KMS-11 (cell line): ENCODE results near the gene TTYH2.

Experiments
- H2AFZ ChIP-seq: fragments of 200-600 bp; sonication (generic); 2 replicates; pipeline ENCODE4 v1.6.1; 2016; ENCODE audit warnings: antibody characterized with exemption, mixed run types, low read depth
- H3K27ac ChIP-seq: fragments of 200-600 bp; sonication (generic); 2 replicates; pipeline ENCODE4 v1.6.1; 2016; ENCODE audit warnings: mild to moderate bottlenecking, mixed run types
- H3K27me3 ChIP-seq: fragments of 200-600 bp; sonication (generic); 2 replicates; pipeline ENCODE4 v1.6.1; 2017; ENCODE audit warnings: mild to moderate bottlenecking, low read depth, mixed run types, moderate library complexity; ENCODE audit not compliant: insufficient read depth
- H3K36me3 ChIP-seq: fragments of 200-600 bp; sonication (generic); 2 replicates; pipeline ENCODE4 v1.6.1; 2017; ENCODE audit warnings: mild to moderate bottlenecking, mixed run types; ENCODE audit not compliant: insufficient read depth
- H3K4me1 ChIP-seq: fragments of 200-600 bp; sonication (generic); 2 replicates; pipeline ENCODE4 v1.6.1; 2016; ENCODE audit warnings: mild to moderate bottlenecking, low read depth, mixed run types; ENCODE audit not compliant: poor library complexity, severe bottlenecking
- H3K4me2 ChIP-seq: fragments of 200-600 bp; sonication (generic); 2 replicates; pipeline ENCODE4 v1.7.0; 2016; ENCODE audit warnings: mild to moderate bottlenecking, mixed run types
- H3K4me3 ChIP-seq: fragments of 200-600 bp; sonication (generic); IDR thresholded peaks from 2 replicates; pipeline ENCODE4 v1.6.1; 2017; ENCODE audit warnings: low read depth, low read length, mixed read lengths; ENCODE audit not compliant: insufficient read depth
- H3K79me2 ChIP-seq: fragments of 200-600 bp; sonication (generic); 2 replicates; pipeline ENCODE4 v1.6.1; 2016; ENCODE audit warnings: low read depth, mixed run types; ENCODE audit not compliant: insufficient read depth
- H3K9ac ChIP-seq: fragments of 200-600 bp; sonication (generic); 2 replicates; pipeline ENCODE4 v1.6.1; 2016; ENCODE audit warnings: mild to moderate bottlenecking, mixed run types
- H4K20me1 ChIP-seq: fragments of 200-600 bp; sonication (generic); 2 replicates; pipeline ENCODE4 v1.6.1; 2016; ENCODE audit warnings: mild to moderate bottlenecking, mixed run types; ENCODE audit not compliant: insufficient read depth
- CTCF ChIP-seq: fragments of 200-600 bp; sonication (generic); conservative IDR thresholded peaks from 2 replicates; pipeline ENCODE4 v1.6.1; 2017; ENCODE audit warnings: low read depth, mild to moderate bottlenecking, antibody characterized with exemption, low read length, moderate library complexity, mixed read lengths

Gene TTYH2

GRCh38 chr17:74235911-74236371 lies 22.6 kb downstream of the TTYH2 start:
- Histone ChIP-seq H3K4me2 (no peak overlapping the region), H3K27me3 (no peaks in the 10 kb centered on the region), H2AFZ (no peak overlapping the region), H3K27ac (no peak overlapping the region), H4K20me1 (no peaks in the 10 kb centered on the region), H3K79me2 (no peaks in the 10 kb centered on the region), H3K36me3 (no peaks in the 10 kb centered on the region), H3K4me1 (no peaks in the 10 kb centered on the region), H3K4me3 (no peak overlapping the region), H3K9ac (no peak overlapping the region)
- no peak for TF ChIP-seq CTCF

DNA sequence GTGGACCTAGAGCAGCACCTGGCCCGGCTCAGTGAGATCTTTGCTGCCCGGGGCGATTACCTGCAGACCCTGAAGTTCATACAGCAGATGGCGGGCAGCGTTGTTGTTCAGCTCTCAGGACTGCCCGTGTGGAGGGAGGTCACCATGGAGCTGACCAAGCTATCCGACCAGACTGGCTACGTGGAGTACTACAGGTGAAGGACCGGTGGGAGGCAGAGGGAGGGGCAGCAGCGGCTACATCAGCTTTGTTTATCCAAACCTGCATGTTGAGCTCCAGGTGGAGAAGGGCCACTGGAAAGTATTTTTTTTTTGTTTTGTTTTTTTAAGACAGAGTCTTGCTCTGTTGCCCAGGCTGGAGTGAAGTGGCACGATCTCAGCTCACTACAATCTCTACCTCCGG lies 23.9 kb downstream of the TTYH2 start:
- H3K4me2 ChIP-seq, result no peak overlapping the region
- H4K20me1 ChIP-seq, result no peaks in the 10 kb centered on the region
- H3K27me3 ChIP-seq, result no peaks in the 10 kb centered on the region
- no peak overlapping the region for H3K9ac ChIP-seq
- TF ChIP-seq CTCF, result no peak
- H3K36me3 ChIP-seq, result no peaks in the 10 kb centered on the region
- no peak overlapping the region for H2AFZ ChIP-seq
- no peak overlapping the region for H3K27ac ChIP-seq
- H3K79me2 ChIP-seq, result no peaks in the 10 kb centered on the region
- no peak overlapping the region for H3K4me3 ChIP-seq
- no peaks in the 10 kb centered on the region for H3K4me1 ChIP-seq

GRCh38 chr17:74239172-74239571 lies 25.8 kb downstream of the TTYH2 start:
- no peak for TF ChIP-seq CTCF

GRCh38 chr17:74240618-74241205 lies 27.3 kb downstream of the TTYH2 start:
- H2AFZ ChIP-seq, result no peak overlapping the region
- no peak overlapping the region for H3K27ac ChIP-seq
- H3K4me2 ChIP-seq, result no peak overlapping the region
- H3K79me2 ChIP-seq, result no peaks in the 10 kb centered on the region
- no peak for TF ChIP-seq CTCF
- H3K36me3 ChIP-seq, result no peaks in the 10 kb centered on the region
- no peaks in the 10 kb centered on the region for H3K4me1 ChIP-seq
- H4K20me1 ChIP-seq, result no peaks in the 10 kb centered on the region
- no peak overlapping the region for H3K9ac ChIP-seq
- no peaks in the 10 kb centered on the region for H3K27me3 ChIP-seq
- no peak overlapping the region for H3K4me3 ChIP-seq

More at GRCh38 chr17:74239172-74239571, 25.8 kb downstream of the TTYH2 start:
- Histone ChIP-seq H4K20me1 (no peaks in the 10 kb centered on the region), H3K4me2 (no peak overlapping the region), H3K4me1 (no peaks in the 10 kb centered on the region), H3K4me3 (no peak overlapping the region), H3K27me3 (no peaks in the 10 kb centered on the region), H3K9ac (no peak overlapping the region), H2AFZ (no peak overlapping the region), H3K79me2 (no peaks in the 10 kb centered on the region), H3K36me3 (no peaks in the 10 kb centered on the region), H3K27ac (no peak overlapping the region)
